NCI-H2227 (cell line): Measurements from ENCODE around the gene CCDC142.
"Not testable (repeated sequence)": the region's sequence is repeated elsewhere in the genome, so short reads cannot be mapped to it uniquely, and the experiment has no call there.

Source experiments
- DNase-seq: peaks from one replicate; lab custom pipeline; 2025; ENCODE audit not compliant: unreplicated experiment; lab: John Stamatoyannopoulos, UW

CCDC142 gene

GRCh38 chr2:74499940-74500577 is 17.3 kb upstream of the CCDC142 start:
- no peak for DNase-seq

DNA sequence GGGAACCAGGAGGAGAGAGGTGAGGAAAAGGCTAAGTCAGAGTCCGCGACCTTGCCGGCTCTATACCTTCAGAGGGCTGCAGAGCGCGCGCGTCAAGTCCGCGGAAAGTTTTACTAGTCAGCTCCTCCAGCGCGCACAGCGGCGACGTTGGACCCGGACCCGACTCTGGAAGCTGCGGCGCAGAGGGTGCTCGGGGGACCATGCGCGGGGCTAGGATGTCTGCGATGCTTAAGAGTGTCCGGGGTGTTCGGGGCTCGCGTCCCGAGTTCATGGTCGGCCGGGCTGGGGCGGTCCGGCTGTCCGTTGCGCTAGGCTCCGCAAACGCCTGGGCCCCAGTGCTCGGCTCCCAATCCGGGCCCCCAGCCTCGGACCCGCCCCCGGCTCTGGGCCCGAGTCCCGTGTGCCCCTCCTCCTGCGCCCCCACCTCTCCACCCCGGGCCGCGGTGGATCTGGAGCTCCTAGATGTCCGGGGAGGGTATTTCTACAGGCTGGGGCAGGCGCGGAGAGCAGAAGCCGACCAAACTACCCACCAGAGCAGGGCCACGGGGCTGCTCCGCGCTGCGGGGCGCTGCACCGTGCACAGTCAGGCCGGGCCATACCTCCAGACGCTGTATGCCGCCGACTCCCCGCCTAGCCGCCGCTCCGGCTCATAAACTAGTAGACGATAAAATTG is 16.6 kb upstream of the CCDC142 start, which contains the start of gene LBX2:
LBX2 (minus strand) TSS at position 337 of the 673 bp plus-strand sequence; CDS start at position 271, 66 bp downstream.
- DNase-seq = no peak

GRCh38 chr2:74498500-74499266 is 15.9 kb upstream of the CCDC142 start:
- peak; percentile 37 for DNase-seq

DNA sequence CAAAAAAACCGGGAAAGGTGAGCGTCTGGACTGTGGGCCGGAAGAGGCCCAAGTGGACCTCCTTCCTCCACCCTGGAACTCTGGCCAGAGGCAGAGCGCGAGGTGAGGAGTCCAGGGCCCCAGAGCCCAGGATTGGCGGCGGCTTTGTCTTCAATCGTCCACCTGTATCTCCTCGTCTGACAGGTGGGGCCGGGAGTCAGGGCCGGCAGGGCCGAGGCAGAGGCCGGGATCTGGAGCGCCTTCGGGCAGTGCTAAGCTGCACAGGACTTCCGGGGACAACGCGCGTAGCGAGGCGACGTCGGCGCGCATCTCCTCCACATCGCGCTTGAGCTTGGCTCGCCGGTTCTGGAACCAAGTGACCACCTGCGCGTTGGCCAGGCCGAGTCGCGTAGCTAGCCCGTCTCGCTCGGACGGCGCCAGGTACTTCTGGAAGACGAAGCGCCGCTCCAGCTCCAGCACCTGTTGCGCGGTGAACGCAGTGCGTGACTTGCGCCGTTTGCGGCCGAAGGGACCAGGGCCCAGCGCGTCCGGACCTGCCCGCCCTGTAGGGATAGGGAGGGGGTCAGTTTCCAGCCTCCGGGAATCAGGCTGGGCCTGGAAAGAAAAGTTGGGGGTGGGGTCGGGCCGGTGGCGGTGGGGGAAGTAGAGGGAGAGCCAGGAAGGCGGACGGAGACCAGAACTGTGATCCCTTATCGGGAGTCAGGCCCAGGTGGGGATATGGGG is 15.1 kb upstream of the CCDC142 start:
- peak; percentile 41 for DNase-seq

DNA sequence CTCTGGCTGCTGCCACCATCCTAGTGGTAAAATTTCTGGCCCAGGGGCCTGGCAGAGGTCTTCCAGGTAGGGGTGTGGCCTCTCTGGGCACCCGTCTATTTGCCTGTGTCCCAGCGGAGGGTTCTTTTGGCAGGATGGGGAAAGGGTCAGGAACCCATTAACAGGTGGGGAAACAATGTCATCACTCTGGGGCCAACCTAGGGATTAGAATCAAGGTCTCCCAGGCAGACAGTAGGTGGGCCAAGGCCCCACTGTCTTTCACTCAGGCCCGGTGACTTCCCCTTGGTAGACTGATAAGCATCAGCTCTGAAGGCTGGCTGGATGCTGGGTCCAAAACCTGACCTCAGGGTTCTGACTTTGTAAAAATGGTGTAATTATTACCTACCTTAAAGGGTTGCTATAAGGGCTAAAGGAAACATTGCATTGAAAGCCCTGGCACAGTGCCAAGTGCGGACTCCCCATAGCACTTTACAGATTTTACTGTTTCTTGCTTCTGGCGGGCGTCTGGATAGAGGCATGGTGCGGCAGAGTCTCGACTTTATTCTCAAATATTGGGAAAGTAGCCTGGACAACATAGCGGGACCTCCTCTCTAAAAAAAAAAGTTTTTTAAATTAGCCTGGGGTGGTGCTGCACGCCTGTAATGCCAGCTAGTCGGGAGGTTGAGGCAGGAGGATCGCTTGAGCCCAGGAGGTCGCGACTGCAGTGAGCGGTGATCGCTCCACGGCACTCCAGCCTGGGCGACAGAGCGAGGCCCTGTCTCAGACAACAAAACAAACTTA is 14.4 kb upstream of the CCDC142 start:
- no peak for DNase-seq

GRCh38 chr2:74495440-74495839 is 12.6 kb upstream of the CCDC142 start:
- DNase-seq = no peak

DNA sequence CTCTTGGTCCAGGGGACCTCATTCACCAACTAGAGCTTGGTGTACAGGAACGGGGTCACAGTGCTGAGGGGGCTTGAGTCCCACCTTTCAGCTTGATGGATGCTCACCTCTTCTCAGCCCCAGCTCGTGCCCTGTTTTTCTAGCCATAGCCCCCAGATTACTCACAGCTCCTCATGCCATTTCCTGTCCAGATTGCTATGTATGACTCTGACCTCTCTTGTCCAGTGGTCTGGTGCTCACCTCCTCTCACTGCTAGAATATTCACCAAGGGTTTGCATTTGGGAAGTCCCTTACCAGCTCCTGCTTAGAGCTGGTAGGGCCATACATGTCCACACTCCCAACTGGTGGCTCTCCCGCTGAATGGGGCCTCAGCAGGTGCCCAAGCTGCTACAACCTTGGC is 10.7 kb upstream of the CCDC142 start:
- DNase-seq = no peak

GRCh38 chr2:74491648-74492544 is 9.1 kb upstream of the CCDC142 start:
- no peak for DNase-seq

DNA sequence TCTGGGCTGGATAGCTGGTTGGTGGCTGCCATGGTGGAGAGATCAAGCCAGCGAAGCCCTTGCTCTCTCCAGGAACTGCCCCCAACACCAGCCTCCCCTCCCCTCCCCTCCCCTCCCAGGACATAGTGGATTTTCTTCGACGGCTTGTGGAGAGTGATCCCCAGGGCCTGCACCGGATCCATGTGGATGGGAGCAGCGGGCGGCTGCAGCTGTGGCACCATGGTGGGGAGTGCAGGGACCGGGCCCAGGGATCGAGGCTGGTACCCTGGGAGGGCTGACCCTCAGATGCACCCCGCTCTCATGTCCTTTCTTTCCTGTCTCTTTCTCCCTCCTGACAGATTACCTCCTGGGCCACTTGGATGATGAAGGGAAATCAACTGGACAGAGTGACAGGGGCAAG is 7.1 kb upstream of the CCDC142 start:
- DNase-seq = no peak

GRCh38 chr2:74488643-74489481 is 6.1 kb upstream of the CCDC142 start:
- no peak for DNase-seq

- DNase-seq = no peak
Measured at GRCh38 chr2:74486141-74486540, 3.3 kb upstream of the CCDC142 start.

DNA sequence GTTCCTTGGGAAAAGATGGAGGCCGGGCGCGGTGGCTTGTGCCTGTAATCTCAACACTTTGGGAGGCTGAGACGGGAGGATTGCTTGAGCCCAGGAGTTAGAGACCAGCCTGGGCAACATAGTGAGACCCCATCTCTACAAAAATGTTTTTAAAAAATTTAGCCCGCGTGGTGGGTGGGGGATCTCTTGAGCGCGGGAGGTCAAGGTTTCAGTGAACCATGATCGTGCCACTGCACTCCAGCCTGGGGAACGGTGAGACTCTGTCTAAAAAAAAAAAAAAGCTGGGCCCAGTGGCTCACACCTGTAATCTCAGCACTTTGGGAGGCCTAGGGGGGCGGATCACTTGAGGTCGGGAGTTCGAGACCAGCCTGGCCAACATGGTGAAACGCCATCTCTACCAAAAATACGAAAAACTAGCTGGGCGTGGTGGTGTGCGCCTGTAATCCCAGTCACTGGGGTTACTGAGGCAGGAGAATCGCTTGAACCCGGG is 922 bp upstream of the CCDC142 start:
- DNase-seq = not testable (repeated sequence)

DNA sequence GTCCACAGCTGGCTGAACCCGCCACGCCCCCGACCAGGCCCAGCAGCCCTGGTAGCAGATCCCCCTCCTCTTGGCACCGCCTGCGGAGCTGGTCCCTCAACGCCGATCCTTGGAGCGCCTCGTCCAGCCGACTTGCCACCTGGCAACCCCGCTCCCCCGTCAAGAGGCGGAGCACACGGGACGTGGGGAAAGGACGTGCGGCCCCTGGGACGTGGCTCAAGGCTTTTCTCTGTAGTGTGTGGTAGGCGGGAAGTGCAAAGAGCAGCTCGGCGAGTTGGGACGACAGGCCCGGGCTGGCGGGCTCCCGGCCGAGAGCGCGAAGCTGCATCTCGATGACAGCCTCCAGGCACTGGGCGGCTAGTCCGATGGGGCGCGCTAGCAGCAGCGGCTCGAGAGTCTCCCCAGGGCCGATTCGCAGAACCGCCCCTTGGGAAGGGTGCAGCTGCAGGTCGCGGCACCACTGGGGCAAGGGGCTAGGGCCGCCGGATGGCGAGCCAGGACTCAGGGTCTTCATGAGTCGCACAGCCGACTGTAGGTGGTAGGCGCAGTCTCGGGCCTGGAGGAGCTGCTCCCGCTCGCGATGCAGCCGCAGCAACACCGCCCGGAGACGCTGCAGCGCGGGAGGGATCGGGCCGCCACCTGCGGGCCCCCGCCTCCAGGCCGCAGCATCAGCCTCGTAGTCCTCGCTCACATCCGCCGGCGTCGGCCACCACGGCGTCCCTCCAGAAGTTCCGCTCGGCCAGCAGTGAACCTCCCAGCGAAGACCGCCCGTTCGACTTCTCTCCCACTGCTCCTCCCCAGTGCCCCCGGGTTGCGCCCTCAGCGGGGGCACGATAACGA is 617 bp downstream of the CCDC142 start:
- peak; percentile 85 for DNase-seq

- no peak for DNase-seq
Measured at GRCh38 chr2:74481431-74481830, 1.4 kb downstream of the CCDC142 start.

DNA sequence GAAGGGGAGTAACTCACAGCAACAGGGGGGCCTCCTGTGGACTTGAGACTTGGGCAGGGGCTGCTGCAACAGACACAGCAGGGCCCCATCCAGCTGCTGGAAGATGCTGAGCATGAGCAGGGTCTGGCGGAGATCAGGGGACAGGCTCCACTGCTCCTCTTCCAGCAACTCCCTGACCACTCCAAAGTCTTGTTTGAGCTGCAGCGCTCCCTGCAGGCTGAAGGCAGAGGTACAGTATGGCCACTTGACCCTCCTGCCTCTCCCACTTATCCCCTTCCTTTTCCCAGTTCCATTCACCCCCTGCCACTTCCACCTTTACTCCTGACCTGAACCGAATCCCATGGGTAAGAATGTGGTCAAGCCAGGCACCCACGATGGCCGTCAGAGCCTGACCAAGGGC is 7.9 kb downstream of the CCDC142 start:
- DNase-seq = no peak

DNA sequence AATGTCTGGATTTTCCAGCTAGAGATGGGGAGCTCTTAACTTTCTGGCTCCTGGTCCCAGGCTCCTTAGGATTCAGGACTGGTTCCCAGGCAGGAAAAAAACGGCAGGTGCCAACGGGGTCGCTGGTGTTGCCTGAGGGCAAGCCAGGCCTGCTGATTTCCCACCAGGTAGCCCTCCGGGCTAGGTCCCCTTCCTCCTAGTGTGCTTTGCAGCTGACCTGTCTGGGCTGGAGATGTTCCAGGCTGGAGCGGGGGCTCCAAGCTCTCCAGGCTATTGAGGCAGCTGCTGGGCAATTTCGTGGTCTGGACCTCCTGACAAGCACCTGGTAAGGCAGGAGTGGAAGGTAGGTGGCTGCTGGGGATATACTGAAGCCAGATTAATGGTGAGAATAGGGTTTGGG is 8.3 kb downstream of the CCDC142 start:
- no peak for DNase-seq

DNA sequence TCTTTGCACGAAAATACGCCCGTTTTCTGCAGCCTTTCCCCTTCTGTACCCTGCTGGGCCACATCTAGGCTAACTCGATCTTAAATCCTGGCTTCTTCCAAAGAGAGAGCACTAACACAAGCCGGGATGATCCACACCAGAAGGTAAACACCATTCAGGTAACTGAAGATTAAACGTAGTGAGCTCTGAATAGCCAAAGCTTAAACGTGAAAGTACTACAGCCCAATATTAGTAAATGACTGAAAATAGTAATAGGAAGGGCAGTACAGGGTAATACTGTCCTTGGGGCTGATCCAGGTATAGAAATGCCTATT is 9.9 kb downstream of the CCDC142 start:
- no peak for DNase-seq
